A673 (cell line): ENCODE measurements around the gene RAB3A.

Experiments
- CTCF ChIP-seq: fragments of 300-800, 200-600 bp; sonication (generic); conservative IDR thresholded peaks from 2 replicates; pipeline ENCODE4 v1.5.1; 2017; ENCODE audit warnings: low read depth, mild to moderate bottlenecking, antibody characterized with exemption, low read length, moderate library complexity, mixed read lengths
- EZH2 ChIP-seq: fragments of 200-600 bp; sonication (generic); IDR thresholded peaks from 2 replicates; pipeline ENCODE4 v1.6.1; 2017; ENCODE audit warnings: borderline replicate concordance, low read depth, mild to moderate bottlenecking, mixed read lengths, antibody characterized with exemption, low read length; ENCODE audit not compliant: poor library complexity, severe bottlenecking

DNA sequence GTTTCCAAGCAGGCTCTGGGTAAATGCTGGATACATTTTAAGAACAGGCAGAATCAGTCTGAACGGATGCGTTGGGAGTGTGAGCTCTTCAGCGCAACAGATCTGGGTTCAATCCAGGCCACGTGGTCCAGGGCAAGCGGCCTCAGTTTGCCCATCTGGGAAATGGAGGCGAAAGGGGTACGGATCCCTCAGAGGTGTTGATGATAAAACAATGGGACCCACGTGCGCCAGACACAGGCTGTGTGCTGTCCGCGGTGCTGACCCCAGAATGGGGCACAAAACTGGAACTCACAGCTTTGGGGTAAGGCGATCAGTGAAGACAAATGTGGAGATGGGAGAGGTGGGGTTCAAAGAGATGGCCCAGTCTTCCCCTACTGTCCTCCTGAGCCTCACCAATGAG lies 35.5 kb upstream of the RAB3A start:
- TF ChIP-seq CTCF (no peak), EZH2 (no peak)
